HepG2 (cell line): ENCODE results near the gene ITM2B. TPM values are rescaled to one million over a fixed set of nuclear protein-coding genes. Genes with fewer than 3 reads are reported as not detected.

Experiments
- ATAC-seq: fragments of 200-7000 bp; cut with Tn5 transposase; 3 replicates; pipeline ENCODE4 v1.9.1; 2020; ENCODE audit warnings: mild to moderate bottlenecking, moderate library complexity
- BruUV-seq: library from RNA; stranded (reverse); fragments of 400-500 nt; replicated peaks from 2 replicates; lab custom pipeline; 2021; lab: Mats Ljungman, UMichigan
- CTCF ChIA-PET: fragments of 300-600 bp; formaldehyde crosslinking; extraction: SDS; loops from one replicate; lab custom pipeline; 2021; ENCODE audit warnings: low total read pairs, inconsistent platforms, low intra/inter-chr PET ratio; lab: Yijun Ruan, JAX
- POLR2A ChIA-PET: fragments of 350-600 bp; sonication (Branson Sonifier 250); formaldehyde crosslinking; loops from one replicate; lab custom pipeline; 2020; ENCODE audit warnings: antibody characterized with exemption, inconsistent platforms; lab: Yijun Ruan, JAX
- DNase-seq: peaks from one replicate; pipeline ENCODE4 v3.0.0-alpha.2; 2015; ENCODE audit warnings: low spot score
- FAIRE-seq: peaks from 3 replicates; lab custom pipeline; 2011; peaks lifted over from hg19 to GRCh38; lab: Jason Lieb, UNC
- H2AFZ ChIP-seq: one replicate; pipeline ENCODE4 v1.6.1; 2011; ENCODE audit warnings: low read length, inconsistent platforms
- H3K27ac ChIP-seq: fragments of 300-600 bp; 3 replicates; pipeline ENCODE4 v1.8.0; 2011; ENCODE audit warnings: mixed run types, mild to moderate bottlenecking, mixed read lengths, low read length, inconsistent platforms; ENCODE audit not compliant: insufficient read depth; ENCODE audit errors: extremely low read length
- H3K27me3 ChIP-seq, 2 experiments: fragments of 200-600 bp in 1 of 2; 2 replicates in 1 of 2; 3 replicates in 1 of 2; pipeline versions ENCODE4 v1.6.0 to v1.8.0; 2011; ENCODE audit warnings: low read length in 2 of 2, mild to moderate bottlenecking in 2 of 2, moderate library complexity in 2 of 2, inconsistent platforms in 1 of 2; ENCODE audit not compliant: insufficient read depth in 2 of 2, control insufficient read depth in 1 of 2
- H3K36me3 ChIP-seq, 2 experiments: fragments of 200-600 bp in 1 of 2; replicated peaks in 1 of 2; 2 replicates in 1 of 2; 3 replicates in 1 of 2; pipeline versions ENCODE4 v1.5.1 to v1.8.0; 2011; ENCODE audit warnings: low read length in 2 of 2, inconsistent platforms in 1 of 2; ENCODE audit not compliant: insufficient read depth in 2 of 2, control insufficient read depth in 1 of 2
- H3K4me1 ChIP-seq: 2 replicates; pipeline ENCODE4 v1.5.1; 2012; ENCODE audit warnings: low read length, inconsistent platforms; ENCODE audit not compliant: insufficient read depth
- H3K4me2 ChIP-seq: 2 replicates; pipeline ENCODE4 v1.6.0; 2011; ENCODE audit warnings: low read depth, low read length, inconsistent platforms
- H3K4me3 ChIP-seq, 3 experiments: fragments of 200-600 bp in 1 of 3; sonication (generic), shearing (Covaris generic) in 1 of 3; replicated peaks in 1 of 3; 2 replicates each; pipeline ENCODE4 v1.5.1; 2011 to 2016; ENCODE audit warnings: low read length in 3 of 3, inconsistent platforms in 2 of 3, low read depth in 2 of 3, mild to moderate bottlenecking in 2 of 3, control low read depth in 1 of 3, mixed read lengths in 1 of 3; ENCODE audit not compliant: insufficient read depth in 1 of 3
- H3K79me2 ChIP-seq: one replicate; pipeline ENCODE4 v1.6.1; 2011; ENCODE audit warnings: low read length, inconsistent platforms; ENCODE audit not compliant: insufficient read depth
- H3K9ac ChIP-seq: 2 replicates; pipeline ENCODE4 v1.6.0; 2011; ENCODE audit warnings: mild to moderate bottlenecking, low read depth, low read length, inconsistent platforms; ENCODE audit not compliant: insufficient read depth
- H3K9me3 ChIP-seq: 2 replicates; pipeline ENCODE4 v1.5.1; 2012; ENCODE audit warnings: mild to moderate bottlenecking, low read length
- H4K20me1 ChIP-seq: 2 replicates; pipeline ENCODE4 v1.6.0; 2011; ENCODE audit warnings: inconsistent platforms, mild to moderate bottlenecking, low read length, moderate library complexity; ENCODE audit not compliant: insufficient read depth
- ATAD3A ChIP-seq: sonication (generic); formaldehyde crosslinking; IDR thresholded peaks from 2 replicates; pipeline ENCODE4 v1.4.0; 2020; ENCODE audit warnings: missing genetic modification reagents
- CBFB ChIP-seq: sonication (generic); formaldehyde crosslinking; IDR thresholded peaks from 2 replicates; pipeline ENCODE4 v1.4.0; 2020; ENCODE audit warnings: missing genetic modification reagents
- GMEB2 ChIP-seq: IDR thresholded peaks from 2 replicates; pipeline ENCODE4 v1.6.1; 2016; ENCODE audit warnings: missing biosample characterization, missing genetic modification reagents, low read depth
- HMGA1 ChIP-seq: sonication (generic); formaldehyde crosslinking; conservative IDR thresholded peaks from 2 replicates; pipeline ENCODE4 v1.4.0; 2020; ENCODE audit warnings: missing genetic modification reagents
- HNF1B ChIP-seq: sonication (generic); formaldehyde crosslinking; IDR thresholded peaks from 2 replicates; pipeline ENCODE4 v1.5.1; 2020; ENCODE audit warnings: mild to moderate bottlenecking, moderate library complexity, missing genetic modification reagents
- NR0B2 ChIP-seq: sonication (generic); formaldehyde crosslinking; IDR thresholded peaks from 2 replicates; pipeline ENCODE4 v1.4.0; 2020; ENCODE audit warnings: mild to moderate bottlenecking, missing genetic modification reagents
- RELA ChIP-seq: sonication (generic); formaldehyde crosslinking; IDR thresholded peaks from 2 replicates; pipeline ENCODE4 v1.4.0; 2020; ENCODE audit warnings: missing genetic modification reagents
- SMAD3 ChIP-seq: sonication (generic); formaldehyde crosslinking; IDR thresholded peaks from 2 replicates; pipeline ENCODE4 v1.4.0; 2020; ENCODE audit warnings: missing genetic modification reagents
- TARDBP ChIP-seq: sonication (generic); formaldehyde crosslinking; IDR thresholded peaks from 2 replicates; pipeline ENCODE4 v1.8.0; 2022; ENCODE audit warnings: mild to moderate bottlenecking, missing genetic modification reagents
- TBX2 ChIP-seq: sonication (generic); formaldehyde crosslinking; IDR thresholded peaks from 2 replicates; pipeline ENCODE4 v1.5.0; 2020; ENCODE audit warnings: missing genetic modification reagents, mild to moderate bottlenecking, borderline replicate concordance
- THAP7 ChIP-seq: sonication (generic); formaldehyde crosslinking; IDR thresholded peaks from 2 replicates; pipeline ENCODE4 v1.8.1; 2023; ENCODE audit warnings: mild to moderate bottlenecking, missing genetic modification reagents
- ZMAT5 ChIP-seq: sonication (generic); formaldehyde crosslinking; IDR thresholded peaks from 2 replicates; pipeline ENCODE4 v1.5.0; 2020; ENCODE audit warnings: mild to moderate bottlenecking, low read depth, missing genetic modification reagents, borderline replicate concordance
- ZNF280D ChIP-seq: sonication (generic); formaldehyde crosslinking; IDR thresholded peaks from 2 replicates; pipeline ENCODE4 v1.5.1; 2020; ENCODE audit warnings: mild to moderate bottlenecking, missing genetic modification reagents
- ZNF614 ChIP-seq: IDR thresholded peaks from 2 replicates; pipeline ENCODE4 v1.6.1; 2018; ENCODE audit warnings: missing biosample characterization, missing genetic modification reagents, inconsistent platforms, borderline replicate concordance
- ZNF644 ChIP-seq: IDR thresholded peaks from 2 replicates; pipeline ENCODE4 v1.6.1; 2016; ENCODE audit warnings: low read depth
- WGBS: methylation state at CpG from one replicate; pipeline ENCODE4 v1.1.6; 2017; ENCODE audit warnings: low lambda C conversion rate; 5-methylcytosine and 5-hydroxymethylcytosine counted together
- in situ Hi-C: cut with HindIII; loops from 2 replicates; pipeline ENCODE4 v1.10.0; 2017; ENCODE audit warnings: low pct_unique_long_range_greater_than_20kb; ENCODE audit not compliant: extremely low pct_ligation_motif_present
- intact Hi-C: fragments of 100-400 bp; cut with micrococcal nuclease; formaldehyde crosslinking; loops from one replicate; pipeline ENCODE4 v1.10.0; 2022; ENCODE audit not compliant: unreplicated experiment
- polyA plus RNA-seq, 8 experiments: library from polyadenylated mRNA; depleted of rRNA in 3 of 8; stranded (reverse) in 7 of 8; unstranded in 1 of 8; fragments of >200 nt; fragmentation: Illumina TruSeq in 4 of 8; extraction: Trizol in 4 of 8; gene quantifications; 2 replicates each; pipeline versions ENCODE4 v1.2.1 to v1.2.3, GENCODE V29; 2011 to 2016; ENCODE audit warnings: low read depth in 4 of 8, missing spikeins in 1 of 8, mixed read lengths in 1 of 8; ENCODE audit not compliant: insufficient read depth in 1 of 8
- total RNA-seq, 5 experiments: library from RNA; depleted of rRNA; stranded (reverse); fragments of >200 nt; fragmentation: Illumina TruSeq; extraction: Trizol; gene quantifications; 2 replicates each; pipeline ENCODE4 v1.2.3, GENCODE V29; 2016; ENCODE audit warnings: low read depth in 1 of 5

ITM2B gene
- total and polyA plus RNA-seq, 2 of the 13 experiments (the other 11 are each of a cell fraction or from before 2014, with no cell fraction given) = 158 to 373 TPM

- no peak for TF ChIP-seq GMEB2 (CRISPR knock-in tag)
- no peak for TF ChIP-seq NR0B2 (CRISPR knock-in tag)
- TF ChIP-seq TARDBP (CRISPR knock-in tag) = no peak
- no peak for TF ChIP-seq ATAD3A (CRISPR knock-in tag)
- no peak for TF ChIP-seq HNF1B
Measured at GRCh38 chr13:48220592-48220980, 12.4 kb upstream of the ITM2B start (continued).

GRCh38 chr13:48220981-48221685, 11.9 kb upstream of the ITM2B start:
- FAIRE-seq (no peak), DNase-seq (no peak), ATAC-seq (peak; percentile 90)
- in situ Hi-C loops (no loop called here), intact Hi-C loops (no loop called here)
- Histone ChIP-seq H3K4me2 (peak overlapping the region; percentile 76), H3K9me3 (no peaks in the 10 kb centered on the region), H3K4me3 (peak overlapping the region in 2 of 3 experiments; percentile 14 to 31; a peak in 3 of 6 replicates), H3K27me3 (no peaks in the 10 kb centered on the region), H3K27ac (no peak overlapping the region), H4K20me1 (no peaks in the 10 kb centered on the region), H3K4me1 (peaks cover 39% of the 10 kb centered on the region), H2AFZ (no peak overlapping the region), H3K36me3 (no peaks in the 10 kb centered on the region), H3K79me2 (no peaks in the 10 kb centered on the region), H3K9ac (no peak overlapping the region)
- ChIA-PET CTCF (no interaction called here), POLR2A (interaction anchor here (0.8 to 3.1 kb wide), 2 partner anchors 9 to 11 kb away, joined by 4 to 29 read pairs; partner anchors contain the start of gene ITM2B)
- WGBS = 14% methylated on average over 8 of the region's 8 CpGs
- BruUV-seq = no TSS peak
- no peak for TF ChIP-seq HMGA1 (CRISPR knock-in tag)
- TF ChIP-seq ZNF614 = no peak
- no peak for TF ChIP-seq RELA (CRISPR knock-in tag)
- TF ChIP-seq CBFB (CRISPR knock-in tag) = no peak
- no peak for TF ChIP-seq ZMAT5
- TF ChIP-seq SMAD3 = no peak
- TF ChIP-seq THAP7 (CRISPR knock-in tag) = no peak
- TF ChIP-seq ZNF644 (CRISPR knock-in tag) = peak; percentile 20; the same call in 1 of the 2 replicates
- no peak for TF ChIP-seq TBX2 (CRISPR knock-in tag)
- no peak for TF ChIP-seq ZNF280D (CRISPR knock-in tag)
